HG03575 (cell line): Measurements from ENCODE around the gene SPPL2B.
"Not testable (repeated sequence)": the region's sequence is repeated elsewhere in the genome, so short reads cannot be mapped to it uniquely, and the experiment has no call there.

Source experiments
- ATAC-seq: cut with Tn5 transposase; IDR thresholded peaks from one replicate; pipeline ENCODE4 v1.9.1; 2021; ENCODE audit not compliant: unreplicated experiment, insufficient number of reproducible peaks, low FRiP score; ENCODE audit errors: extremely low read depth

SPPL2B gene

DNA sequence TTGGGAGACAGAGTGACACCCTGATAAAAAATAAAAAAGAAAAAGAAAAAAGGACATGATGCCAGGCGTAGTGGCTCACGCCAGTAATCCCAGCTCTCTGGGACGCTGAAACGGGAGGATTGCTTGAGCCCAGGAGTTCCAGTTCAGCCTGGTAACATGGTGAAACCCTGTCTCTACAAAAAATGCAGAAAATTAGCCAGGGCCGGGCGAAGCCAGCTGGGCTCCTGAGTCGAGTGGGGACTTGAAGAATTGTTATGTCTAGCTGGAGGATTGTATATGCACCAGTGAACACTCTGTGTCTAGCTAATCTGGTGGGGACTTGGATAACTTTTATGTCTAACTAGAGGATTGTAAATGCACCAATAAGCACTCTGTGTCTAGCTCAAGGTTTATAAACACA, 63.9 kb downstream of the SPPL2B start:
- ATAC-seq, result no peak

DNA sequence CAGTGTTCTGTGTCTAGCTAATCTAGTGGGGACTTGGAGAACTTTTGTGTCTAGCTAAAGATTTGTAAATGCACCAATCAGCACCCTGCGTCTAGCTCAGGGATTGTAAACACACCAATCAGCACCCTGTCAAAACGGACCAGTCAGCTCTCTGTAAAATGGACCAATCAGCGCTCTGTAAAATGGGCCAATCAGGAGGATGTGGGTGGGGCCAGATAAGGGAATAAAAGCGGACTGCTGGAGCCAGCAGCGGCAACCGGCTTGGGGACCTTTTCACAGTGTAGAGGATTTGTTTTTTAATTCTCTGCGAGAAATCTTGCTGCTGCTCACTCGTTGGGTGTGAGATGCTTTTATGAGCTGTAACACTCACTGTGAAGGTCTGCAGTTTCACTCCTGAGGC, 64.4 kb downstream of the SPPL2B start:
- ATAC-seq, result not testable (repeated sequence)

DNA sequence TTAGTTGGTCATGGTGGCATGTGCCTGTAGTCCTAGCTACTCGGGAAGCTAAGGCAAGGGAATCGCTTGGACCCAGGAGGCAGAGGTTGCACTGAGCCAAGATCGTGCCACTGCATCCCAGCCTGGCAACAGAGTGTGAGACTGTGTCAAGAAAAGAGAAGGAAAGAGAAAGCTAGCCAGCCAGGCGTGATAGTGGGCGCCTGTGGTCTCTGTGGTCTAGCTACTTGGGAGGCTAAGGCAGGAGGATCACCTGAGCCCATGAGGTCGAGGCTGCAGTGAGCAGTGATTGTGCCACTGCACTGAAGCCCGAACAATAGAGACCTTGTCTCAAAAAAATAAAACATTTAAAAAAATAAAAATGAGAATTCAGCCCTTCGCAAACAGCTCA, 65.6 kb downstream of the SPPL2B start:
- no peak for ATAC-seq

DNA sequence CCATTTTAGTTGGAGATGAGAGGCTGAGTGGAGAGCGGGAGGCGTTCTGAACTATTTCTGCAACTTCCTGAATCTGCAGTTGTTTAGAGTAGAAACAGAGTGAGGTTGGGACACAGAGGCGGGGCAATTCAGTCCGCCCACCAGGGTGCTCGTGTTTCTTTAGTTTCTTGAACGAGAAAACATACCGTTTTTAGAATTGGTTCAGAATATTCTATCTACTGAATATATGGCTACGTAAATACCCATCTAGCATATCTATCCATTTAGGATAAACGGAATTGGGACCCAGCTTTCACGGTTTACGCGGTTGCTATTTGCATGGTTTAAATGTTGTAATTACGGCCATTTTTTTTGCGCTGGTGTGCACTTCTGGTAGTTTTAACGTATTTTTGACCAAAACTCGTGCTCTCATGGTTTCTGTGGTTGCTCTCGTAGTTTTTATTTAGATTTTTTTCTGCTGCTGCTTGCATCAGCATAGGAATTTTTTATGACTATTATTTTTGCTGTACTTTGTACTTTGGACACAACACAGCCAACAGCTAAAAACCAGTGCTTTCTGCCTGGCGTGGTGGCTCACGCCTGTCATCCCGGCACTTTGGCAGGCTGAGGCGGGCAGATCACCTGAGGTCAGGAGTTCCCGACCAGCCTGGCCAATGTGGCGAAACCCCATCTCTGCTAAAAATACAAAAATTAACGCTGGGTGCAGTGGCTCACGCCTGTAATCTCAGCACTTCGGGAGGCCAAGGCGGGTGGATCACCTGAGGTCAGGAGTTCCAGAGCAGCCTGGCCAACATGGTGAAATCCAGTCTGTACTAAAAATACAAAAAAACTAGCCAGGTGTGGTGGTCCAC, 66.2 kb downstream of the SPPL2B start:
- no peak for ATAC-seq

DNA sequence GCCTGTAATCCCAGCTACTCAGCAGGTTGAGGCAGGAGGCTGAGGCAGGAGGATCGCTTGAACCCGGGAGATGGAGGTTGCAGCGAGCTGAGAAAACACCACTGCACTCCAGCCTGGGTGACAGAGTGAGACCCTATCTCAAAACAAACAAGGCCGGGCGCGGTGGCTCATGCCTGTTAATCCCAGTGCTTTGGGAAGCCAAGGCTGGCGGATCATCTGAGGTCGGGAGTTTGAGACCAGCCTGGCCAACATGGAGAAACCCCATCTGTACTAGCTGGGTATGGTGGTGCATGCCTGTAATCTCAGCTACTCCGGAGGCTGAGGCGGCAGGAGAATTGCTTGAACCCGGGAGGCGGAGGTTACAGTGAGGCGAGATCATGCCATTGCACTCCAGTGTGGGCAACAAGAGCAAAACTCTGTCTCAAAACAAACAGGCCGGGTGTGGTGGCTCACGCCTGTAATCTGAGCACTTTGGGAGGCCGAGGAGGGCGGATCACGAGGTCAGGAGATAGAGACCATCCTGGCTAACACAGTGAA, 66.9 kb downstream of the SPPL2B start:
- not testable (repeated sequence) for ATAC-seq

DNA sequence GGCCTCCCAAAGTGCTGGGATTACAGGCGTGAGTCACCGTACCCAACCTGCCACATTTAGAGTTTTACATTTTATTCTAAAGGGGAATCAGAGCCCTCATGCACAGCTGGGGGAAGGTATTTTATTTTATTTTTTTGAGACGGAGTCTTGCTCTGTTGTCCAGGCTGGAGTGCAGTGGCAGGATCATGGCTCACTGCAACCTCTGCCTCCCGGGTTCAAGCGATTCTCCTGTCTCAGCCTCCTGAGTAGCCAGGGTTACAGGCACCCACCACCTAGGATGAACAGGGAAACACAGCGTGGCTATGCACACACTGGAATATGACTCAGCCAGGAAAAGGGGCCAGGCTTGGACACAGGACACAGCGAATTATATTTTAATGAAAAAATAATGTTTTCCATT, 68.7 kb downstream of the SPPL2B start:
- not testable (repeated sequence) for ATAC-seq

DNA sequence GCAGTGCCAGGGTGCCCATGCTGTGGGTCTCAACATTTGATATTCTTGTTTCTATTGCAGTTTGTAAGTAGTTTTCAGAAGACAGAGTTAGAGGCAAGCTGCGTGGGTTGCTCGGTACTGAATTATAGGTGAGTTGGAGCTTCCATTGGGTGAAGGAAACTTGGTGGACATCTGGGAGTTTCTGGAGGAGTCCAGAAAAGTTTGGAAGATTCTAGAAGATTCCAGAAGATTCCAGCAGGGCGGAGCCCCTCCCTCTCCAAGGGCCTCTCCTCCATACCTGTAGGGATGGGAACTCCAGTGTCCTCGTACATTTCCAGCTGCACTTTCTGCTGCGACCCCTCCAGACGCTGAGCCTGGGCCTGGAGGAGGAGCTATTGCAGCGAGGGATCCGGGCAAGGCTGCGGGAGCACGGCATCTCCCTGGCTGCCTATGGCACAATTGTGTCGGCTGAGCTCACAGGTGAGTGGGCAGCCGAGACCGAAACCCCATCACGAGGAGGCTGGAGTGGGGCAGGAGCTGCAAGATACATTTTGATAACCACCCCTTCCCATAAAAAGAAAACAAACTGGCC, 70.3 kb downstream of the SPPL2B start:
- no peak for ATAC-seq

DNA sequence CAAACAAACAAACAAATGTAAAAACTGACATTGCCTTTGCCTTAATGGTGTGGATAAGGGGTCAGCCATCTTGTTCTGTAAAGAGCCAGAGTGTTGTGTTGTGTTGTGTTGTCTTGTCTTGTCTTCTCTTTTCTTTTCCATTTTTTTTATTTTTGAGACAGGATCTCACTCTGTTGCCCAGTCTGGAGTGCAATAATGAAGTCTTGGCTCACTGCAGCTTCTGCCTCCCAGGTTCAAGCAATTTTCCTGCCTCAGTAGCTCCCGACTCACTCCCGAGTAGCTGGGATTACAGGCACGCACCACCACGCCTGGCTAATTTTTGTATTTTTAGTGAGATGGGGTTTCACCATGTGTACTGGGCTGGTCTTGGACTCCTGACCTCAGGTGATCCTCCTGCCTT, 71.1 kb downstream of the SPPL2B start:
- ATAC-seq, result no peak
